Testis (tissue), 2 donors: ENCODE measurements around the gene NFATC2.
"Not testable (repeated sequence)": the region's sequence is repeated elsewhere in the genome, so short reads cannot be mapped to it uniquely, and the experiment has no call there.

Experiments
- CTCF ChIP-seq, 3 experiments: fragments of 450-650 bp in 2 of 3; fragments of 200-600 bp in 1 of 3; sonication (generic) in 1 of 3; IDR thresholded peaks; one replicate each; pipeline ENCODE4 v1.5.1; 2016 to 2019; ENCODE audit warnings: antibody characterized with exemption in 3 of 3, mild to moderate bottlenecking in 2 of 3, moderate library complexity in 1 of 3
- POLR2A ChIP-seq: fragments of 450-650 bp; IDR thresholded peaks from one replicate; pipeline ENCODE4 v1.6.1; 2017; ENCODE audit warnings: antibody characterized with exemption, mild to moderate bottlenecking, moderate library complexity

- TF ChIP-seq POLR2A; CTCF (IDR thresholded peaks at IDR 0.05): not testable (repeated sequence)
Observed at GRCh38 chr20:51568533-51568932, 26.0 kb upstream of the NFATC2 start.
